ENCODE data around the gene OLFM2.
"Not testable (repeated sequence)": the region's sequence is repeated elsewhere in the genome, so short reads cannot be mapped to it uniquely, and the experiment has no call there.

OLFM2 gene

GRCh38 chr19:9857920-9858746 is 78.2 kb downstream of the OLFM2 start:
- DNase-seq = no peak

GRCh38 chr19:9857076-9857721 is 79.1 kb downstream of the OLFM2 start:
- DNase-seq = no peak

DNA sequence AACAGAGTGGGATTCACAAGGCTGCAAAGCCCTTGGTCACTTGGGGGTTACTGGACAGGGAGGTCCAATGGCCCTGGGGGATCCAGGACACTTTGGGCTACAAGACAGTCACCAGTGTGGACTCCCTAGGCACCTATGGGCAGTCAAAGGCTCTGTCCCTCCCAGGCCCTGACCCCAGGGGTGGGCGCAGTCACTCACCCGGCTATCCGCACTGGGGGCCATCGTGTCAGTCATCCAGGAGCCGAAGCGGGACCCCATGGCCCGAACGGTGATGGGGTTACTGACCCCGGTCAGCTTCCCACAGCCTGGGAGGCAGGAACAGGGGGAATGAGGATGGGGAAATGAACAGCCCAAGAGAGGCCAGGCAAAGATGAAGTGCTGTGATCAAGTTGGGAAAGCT is 79.7 kb downstream of the OLFM2 start:
- no peak for DNase-seq

DNA sequence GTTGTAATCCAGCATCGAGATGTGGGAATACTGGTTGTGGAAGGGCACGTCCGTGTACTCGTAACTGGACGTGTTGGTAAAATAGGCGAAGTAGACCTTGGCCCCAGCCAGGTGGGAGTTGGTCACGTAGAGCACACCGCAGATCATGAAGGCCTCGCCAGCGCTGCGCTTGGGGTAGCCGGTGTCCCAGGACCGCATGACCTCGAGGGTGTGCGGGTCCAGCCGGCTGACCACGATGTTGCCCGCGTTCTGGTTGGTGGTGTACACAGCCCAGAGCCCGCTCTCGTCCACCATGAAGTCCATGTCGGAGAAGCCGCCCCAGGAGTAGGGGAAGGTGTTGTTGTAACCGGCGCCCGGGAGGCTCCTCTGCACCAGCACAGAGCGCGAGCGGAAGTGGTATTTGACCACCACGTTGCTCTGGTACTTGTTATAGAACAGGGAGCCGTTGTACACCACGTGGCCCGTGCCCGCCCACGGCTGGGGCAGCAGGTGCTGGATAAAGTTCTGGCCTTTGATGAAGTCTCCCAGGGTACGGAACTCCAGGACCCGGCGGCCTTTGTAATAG is 82.0 kb downstream of the OLFM2 start:
- DNase-seq = no peak

DNA sequence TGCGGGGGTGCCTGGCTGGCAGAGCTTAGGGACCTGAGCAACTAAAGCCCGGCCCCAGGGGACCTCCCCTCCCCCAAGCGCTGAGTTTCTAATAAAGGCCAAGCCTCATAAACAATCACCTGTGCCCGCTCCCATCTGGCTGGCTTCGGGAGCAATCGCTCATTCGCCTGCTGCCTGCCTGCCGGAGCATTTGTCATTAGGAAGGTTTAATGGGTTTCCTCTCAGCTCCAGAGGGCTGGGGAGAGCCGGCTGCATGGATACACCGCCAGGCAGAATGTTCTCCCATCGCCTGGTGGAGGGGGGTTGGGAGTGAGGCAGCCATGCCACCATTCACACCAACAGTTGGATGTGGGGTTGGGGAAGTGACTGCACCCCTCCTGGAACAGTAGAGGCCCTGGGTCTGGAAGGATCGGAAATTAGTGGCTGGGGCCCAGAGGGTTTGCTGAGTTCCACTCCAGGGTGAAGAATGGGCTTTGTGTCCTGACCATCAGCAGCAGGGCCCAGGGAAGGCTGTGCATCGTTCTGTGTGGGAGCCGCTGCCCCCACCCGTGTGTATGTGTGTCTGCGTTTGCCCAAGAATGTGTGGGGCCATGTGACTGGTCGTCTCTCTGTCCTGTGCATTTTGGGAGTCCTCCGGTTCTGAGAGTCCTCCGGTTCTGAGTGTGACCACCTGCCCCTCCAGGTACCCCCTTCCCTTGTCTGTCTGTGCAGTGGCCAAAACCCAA is 85.9 kb downstream of the OLFM2 start:
- DNase-seq = no peak

DNA sequence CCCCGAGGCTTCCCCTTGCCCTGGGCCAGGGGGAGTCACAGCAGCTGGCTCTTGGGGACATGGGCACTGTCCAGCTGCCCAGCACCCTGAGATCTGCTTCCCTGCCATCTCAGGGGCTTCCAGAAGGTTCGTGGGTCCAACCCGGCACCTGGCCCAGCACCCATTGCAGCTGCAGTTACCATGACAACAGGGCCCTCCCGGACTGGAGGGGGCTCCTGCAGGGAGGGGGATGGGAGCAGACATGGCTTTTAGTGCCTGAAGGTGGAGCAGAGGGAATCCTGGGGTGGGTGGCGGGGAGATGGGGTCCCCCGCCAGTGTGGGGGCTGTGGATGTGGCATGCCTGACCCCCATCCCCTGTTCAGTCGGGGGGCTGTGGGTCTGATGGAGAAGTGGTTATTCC is 86.5 kb downstream of the OLFM2 start:
- DNase-seq = no peak

GRCh38 chr19:9848762-9849161 is 87.6 kb downstream of the OLFM2 start:
- DNase-seq = no peak

- DNase-seq = no peak
Measured at GRCh38 chr19:9848060-9848459, 88.3 kb downstream of the OLFM2 start.

DNA sequence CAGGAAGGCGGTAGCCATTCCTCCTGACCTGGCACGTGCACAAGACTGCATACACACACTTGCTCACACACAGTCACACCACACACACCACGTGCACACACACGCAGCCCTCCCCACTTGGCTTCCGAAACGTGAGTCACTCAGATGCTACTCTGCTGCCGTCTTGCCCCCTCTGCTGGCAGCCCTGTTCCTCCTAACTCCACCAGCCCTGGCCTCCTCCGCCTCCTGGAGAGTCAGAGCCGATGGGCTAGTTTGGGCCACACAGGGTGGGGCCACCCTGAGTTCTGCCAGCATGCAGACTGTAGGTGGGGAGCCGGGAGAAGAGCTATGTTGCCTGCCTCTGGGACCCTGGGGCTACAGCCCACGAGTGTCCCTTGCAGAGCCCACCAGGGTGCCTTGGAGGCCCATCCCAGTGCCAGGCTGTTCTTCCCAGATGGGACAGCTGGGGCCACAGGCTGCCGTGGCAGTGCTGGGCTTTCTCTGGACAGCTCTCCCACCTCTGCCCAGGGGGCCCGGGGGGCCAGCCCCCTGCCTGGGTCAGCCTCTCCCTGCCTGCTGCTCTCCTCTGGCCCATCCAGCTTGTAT is 89.1 kb downstream of the OLFM2 start:
- DNase-seq = no peak

- not testable (repeated sequence) for DNase-seq
Measured at GRCh38 chr19:9843626-9844273, 92.6 kb downstream of the OLFM2 start.

- no peak for DNase-seq
Measured at GRCh38 chr19:9842834-9843625, 93.3 kb downstream of the OLFM2 start.

- DNase-seq = no peak
Measured at GRCh38 chr19:9839415-9839814, 96.9 kb downstream of the OLFM2 start.

DNA sequence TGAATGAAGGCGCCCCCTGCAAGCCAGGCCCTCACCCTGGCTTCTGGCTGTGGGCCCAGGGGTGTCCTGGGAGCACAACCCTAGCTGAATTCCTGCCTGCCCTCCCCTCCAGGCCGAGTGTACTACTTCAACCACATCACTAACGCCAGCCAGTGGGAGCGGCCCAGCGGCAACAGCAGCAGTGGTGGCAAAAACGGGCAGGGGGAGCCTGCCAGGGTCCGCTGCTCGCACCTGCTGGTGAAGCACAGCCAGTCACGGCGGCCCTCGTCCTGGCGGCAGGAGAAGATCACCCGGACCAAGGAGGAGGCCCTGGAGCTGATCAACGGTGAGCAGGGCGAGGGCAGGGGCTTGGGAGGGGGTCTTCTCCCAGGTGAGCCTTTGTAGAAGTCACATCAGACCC is 98.0 kb downstream of the OLFM2 start:
- DNase-seq = no peak

- DNase-seq = no peak
Measured at GRCh38 chr19:9836021-9836420, 100.3 kb downstream of the OLFM2 start.

DNA sequence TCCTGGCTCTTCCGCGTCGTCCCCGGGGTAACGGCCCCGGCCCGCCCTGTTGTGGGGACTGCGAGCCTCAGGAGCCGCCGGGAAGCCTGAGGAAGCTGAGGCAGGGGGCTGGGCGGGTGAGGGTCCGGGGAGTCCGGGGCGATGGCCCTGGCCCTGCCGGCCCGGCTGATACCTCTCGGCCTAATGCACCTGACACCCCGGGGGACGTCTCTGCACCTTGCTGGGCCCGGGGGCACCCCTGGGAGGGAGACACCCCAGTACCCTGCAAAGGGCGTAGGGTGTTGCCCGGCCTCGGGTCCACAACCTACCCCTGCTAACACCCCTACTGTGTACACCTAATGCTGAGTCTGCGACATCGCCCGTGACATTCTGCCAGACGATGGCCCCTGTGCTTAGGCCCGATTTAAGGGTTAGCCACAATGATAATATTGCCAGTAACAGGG is 100.8 kb downstream of the OLFM2 start:
- no peak for DNase-seq

GRCh38 chr19:9834726-9835506 is 101.4 kb downstream of the OLFM2 start, which contains the start of gene PIN1:
PIN1 (plus strand) TSS chr19:9835318; CDS start chr19:9835345, 27 bp downstream.
- DNase-seq = peak; percentile 99

- DNase-seq = no peak
Measured at GRCh38 chr19:9834307-9834725, 102.0 kb downstream of the OLFM2 start.

- no peak for DNase-seq
Measured at GRCh38 chr19:9828551-9829063, 107.7 kb downstream of the OLFM2 start.

- DNase-seq = peak; percentile 94
Measured at GRCh38 chr19:9827289-9828238, 108.8 kb downstream of the OLFM2 start, which contains the start of gene UBL5. UBL5 (plus strand) TSS chr19:9827918; CDS start chr19:9828338, 420 bp downstream.
